BJ (cell line): ENCODE measurements around the gene COPRS. TPM values are rescaled to one million over a fixed set of nuclear protein-coding genes. Genes with fewer than 3 reads are reported as not detected.

ENCODE experiments used
- CTCF ChIA-PET: fragments of 350-600 bp; formaldehyde crosslinking; extraction: SDS; loops from one replicate; lab custom pipeline; 2021; ENCODE audit warnings: antibody characterized with exemption, inconsistent platforms; lab: Yijun Ruan, JAX
- POLR2A ChIA-PET: fragments of 300-600 bp; sonication (Branson Sonifier 250); formaldehyde crosslinking; extraction: SDS; loops from one replicate; lab custom pipeline; 2021; ENCODE audit warnings: antibody characterized with exemption; lab: Charles Lee
- DNase-seq: peaks from one replicate; pipeline ENCODE4 v3.0.0-alpha.2; 2011; ENCODE audit warnings: low read depth
- H3K27me3 ChIP-seq: 2 replicates; pipeline ENCODE4 v1.6.0; 2011; ENCODE audit warnings: low read length; ENCODE audit not compliant: control insufficient read depth, insufficient read depth
- H3K36me3 ChIP-seq: 2 replicates; pipeline ENCODE4 v1.5.1; 2011; ENCODE audit warnings: low read length; ENCODE audit not compliant: control insufficient read depth, insufficient read depth
- H3K4me3 ChIP-seq: 2 replicates; pipeline ENCODE4 v1.5.1; 2011; ENCODE audit warnings: low read depth, mild to moderate bottlenecking, control low read depth, low read length
- polyA minus RNA-seq: library from RNA; depleted of rRNA, polyadenylated mRNA; stranded (reverse); fragments of >200 nt; gene quantifications from 2 replicates; pipeline ENCODE4 v1.2.3, GENCODE V29; 2011; rRNA and poly(A)+ RNA removed
- polyA plus RNA-seq: library from polyadenylated mRNA; depleted of rRNA; stranded (reverse); fragments of >200 nt; gene quantifications from 2 replicates; pipeline ENCODE4 v1.2.3, GENCODE V29; 2011; rRNA removed
- TF ChIP-seq, protein P1 (sequence below): IDR thresholded peaks from 2 replicates; pipeline ENCODE4 v1.5.1; 2011; ENCODE audit warnings: low read depth, mild to moderate bottlenecking, control low read depth, inconsistent platforms, low read length, moderate library complexity; ENCODE audit not compliant: insufficient read depth

The COPRS gene, protein sequence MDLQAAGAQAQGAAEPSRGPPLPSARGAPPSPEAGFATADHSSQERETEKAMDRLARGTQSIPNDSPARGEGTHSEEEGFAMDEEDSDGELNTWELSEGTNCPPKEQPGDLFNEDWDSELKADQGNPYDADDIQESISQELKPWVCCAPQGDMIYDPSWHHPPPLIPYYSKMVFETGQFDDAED
- 44.5 and 51.5 TPM in 2 replicates for polyA plus RNA-seq
- polyA minus RNA-seq = 15.8 and 23.8 TPM in 2 replicates

DNA sequence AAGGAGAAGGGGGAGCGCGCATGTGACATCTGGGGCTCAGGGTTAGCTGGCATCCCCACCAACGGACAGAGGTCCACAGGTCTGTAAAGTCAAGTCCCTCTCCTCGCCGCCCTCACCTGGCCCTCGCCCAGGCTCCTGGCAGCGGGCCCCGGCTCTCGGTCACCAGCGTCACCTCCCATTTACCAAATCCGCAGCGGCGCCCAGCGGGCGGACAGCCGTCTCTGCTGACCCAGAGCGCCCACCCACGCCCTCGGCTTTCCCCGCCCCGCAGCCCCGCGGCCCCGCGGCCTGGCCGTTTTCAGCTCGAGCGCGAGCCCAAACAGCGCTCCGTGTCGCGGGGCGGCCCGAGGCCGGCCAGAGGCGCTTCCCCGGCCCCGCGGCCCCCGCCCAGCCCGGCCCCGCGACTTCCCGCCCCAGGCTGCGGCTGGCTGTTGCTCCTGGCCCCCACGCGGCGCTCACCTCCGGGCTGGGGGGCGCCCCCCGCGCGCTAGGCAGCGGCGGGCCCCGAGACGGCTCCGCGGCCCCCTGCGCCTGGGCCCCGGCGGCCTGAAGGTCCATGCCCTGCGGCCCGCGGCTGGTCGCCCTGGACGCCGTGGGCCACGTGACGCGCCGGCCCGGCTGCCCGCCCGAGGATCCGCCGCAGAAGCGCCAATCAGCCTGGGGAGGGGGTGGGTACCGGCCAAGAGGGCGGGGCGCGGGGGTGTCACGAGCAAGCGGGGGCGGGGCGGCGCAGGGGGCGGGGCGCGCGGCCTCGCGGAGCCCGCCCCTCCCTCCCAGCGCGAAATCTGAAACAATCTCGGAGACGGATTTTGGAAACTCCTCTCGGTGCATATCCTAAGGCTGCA lies at the start of gene COPRS:
Gene COPRS, minus strand, starts transcription at position 603 of the 845 bp plus-strand sequence. Its CDS starts 45 bp downstream, at position 558.
- no peak for DNase-seq
- ChIA-PET POLR2A (no interaction called here), CTCF (interaction anchor here (0.6 to 0.9 kb wide), 3 partner anchors 33 to 53 kb away, joined by 3 read pairs; partner anchors contain the start of gene UTP6)
- Histone ChIP-seq H3K4me3 (peak within 1 kb of the TSS; percentile 51), H3K27me3 (no peaks in the 10 kb centered on the region), H3K36me3 (peaks cover 2% of the 10 kb centered on the region; the same call in 1 of the 2 replicates)
- TF ChIP-seq, protein P1, sequence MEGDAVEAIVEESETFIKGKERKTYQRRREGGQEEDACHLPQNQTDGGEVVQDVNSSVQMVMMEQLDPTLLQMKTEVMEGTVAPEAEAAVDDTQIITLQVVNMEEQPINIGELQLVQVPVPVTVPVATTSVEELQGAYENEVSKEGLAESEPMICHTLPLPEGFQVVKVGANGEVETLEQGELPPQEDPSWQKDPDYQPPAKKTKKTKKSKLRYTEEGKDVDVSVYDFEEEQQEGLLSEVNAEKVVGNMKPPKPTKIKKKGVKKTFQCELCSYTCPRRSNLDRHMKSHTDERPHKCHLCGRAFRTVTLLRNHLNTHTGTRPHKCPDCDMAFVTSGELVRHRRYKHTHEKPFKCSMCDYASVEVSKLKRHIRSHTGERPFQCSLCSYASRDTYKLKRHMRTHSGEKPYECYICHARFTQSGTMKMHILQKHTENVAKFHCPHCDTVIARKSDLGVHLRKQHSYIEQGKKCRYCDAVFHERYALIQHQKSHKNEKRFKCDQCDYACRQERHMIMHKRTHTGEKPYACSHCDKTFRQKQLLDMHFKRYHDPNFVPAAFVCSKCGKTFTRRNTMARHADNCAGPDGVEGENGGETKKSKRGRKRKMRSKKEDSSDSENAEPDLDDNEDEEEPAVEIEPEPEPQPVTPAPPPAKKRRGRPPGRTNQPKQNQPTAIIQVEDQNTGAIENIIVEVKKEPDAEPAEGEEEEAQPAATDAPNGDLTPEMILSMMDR = peak; percentile 32; the same call in 1 of the 2 replicates

DNA sequence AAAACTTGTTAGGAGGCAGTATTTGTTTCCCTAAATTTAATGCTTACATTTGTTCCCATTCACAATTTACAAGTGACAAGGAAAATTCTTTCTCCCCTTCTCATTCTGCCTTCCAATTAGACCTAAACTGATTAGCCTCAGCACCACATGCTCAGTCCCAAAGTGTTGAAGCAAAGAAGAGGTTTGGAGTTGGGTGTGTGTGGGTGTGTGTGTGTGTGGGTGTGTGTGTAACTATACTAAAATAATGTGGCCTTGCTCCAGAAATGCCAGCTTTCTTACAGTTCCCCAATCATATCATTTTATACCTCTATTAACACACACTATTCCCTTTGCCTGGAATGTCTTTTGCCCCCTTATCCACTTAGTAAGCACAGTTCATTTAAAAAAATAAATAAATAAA lies 49.3 kb upstream of the COPRS start:
- POLR2A ChIA-PET = no interaction called here
- CTCF ChIA-PET = interaction anchor here (0.7 kb wide), 1 partner anchor 381 kb away, joined by 4 read pairs; no protein-coding TSS in a partner anchor
- no peak overlapping the region for H3K4me3 ChIP-seq
- DNase-seq = no peak
- H3K36me3 ChIP-seq = no peaks in the 10 kb centered on the region
- TF ChIP-seq, protein P1 = no peak
- H3K27me3 ChIP-seq = no peaks in the 10 kb centered on the region; the same call in 1 of the 2 replicates

DNA sequence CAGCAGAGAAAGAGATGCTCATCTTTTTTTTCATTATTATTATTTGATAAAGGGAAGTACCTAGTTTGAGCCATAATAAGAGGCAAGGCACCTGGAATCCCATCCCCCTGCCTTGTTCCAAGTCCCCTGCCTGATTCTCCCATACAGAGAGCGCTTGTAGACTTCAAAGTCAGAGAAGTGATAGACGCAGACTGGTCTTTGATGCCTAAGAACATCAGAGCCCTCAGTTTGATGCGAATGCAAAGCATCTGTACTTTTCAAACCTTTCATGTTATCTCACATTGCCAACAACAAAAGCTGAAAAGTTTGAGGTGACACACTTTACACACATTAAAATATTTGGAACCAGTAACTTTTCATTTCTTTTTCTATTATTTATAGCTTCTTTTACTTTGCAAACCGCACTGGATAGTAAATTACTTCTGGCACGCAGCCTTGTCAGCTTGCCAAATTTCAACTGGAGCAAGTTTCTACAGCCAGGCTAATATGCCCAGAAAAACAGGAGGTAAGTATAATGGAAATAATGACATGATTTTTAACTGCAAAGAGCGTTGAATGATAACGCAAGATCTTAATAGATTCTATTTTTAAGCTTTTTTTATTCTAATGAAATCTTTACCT lies 48.4 kb upstream of the COPRS start:
- Histone ChIP-seq H3K4me3 (no peak overlapping the region), H3K27me3 (no peaks in the 10 kb centered on the region; the same call in 1 of the 2 replicates), H3K36me3 (no peaks in the 10 kb centered on the region)
- no peak for DNase-seq
- CTCF ChIA-PET = interaction anchor here (0.7 to 1.2 kb wide), 3 partner anchors 11 to 470 kb away, joined by 3 to 4 read pairs (median 4); no protein-coding TSS in a partner anchor
- POLR2A ChIA-PET = no interaction called here
- TF ChIP-seq, protein P1 = no peak

DNA sequence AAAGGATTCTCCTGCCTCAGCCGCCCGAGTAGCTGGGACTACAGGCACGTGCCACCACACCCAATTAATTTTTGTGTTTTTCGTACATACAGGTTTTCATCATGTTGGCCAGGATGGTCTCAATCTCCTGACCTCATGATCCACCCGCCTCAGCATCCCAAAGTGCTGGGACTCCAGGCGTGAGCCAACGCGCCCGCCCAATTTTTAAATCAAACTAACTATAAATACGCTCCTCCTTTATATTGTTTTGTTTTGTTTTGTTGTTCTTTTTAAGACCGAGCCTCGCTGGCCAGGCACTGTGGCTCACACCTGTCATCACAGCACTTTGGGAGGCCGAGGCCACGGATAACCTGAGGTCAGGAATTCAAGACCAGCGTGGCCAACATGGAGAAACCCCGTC lies 44.4 kb upstream of the COPRS start:
- ChIA-PET CTCF (interaction anchor here (1.5 to 3.9 kb wide), 3 partner anchors 9 to 466 kb away, joined by 4 to 19 read pairs (median 11); no protein-coding TSS in a partner anchor), POLR2A (no interaction called here)
- H3K36me3 ChIP-seq = 0 out of 2 replicates have a peak, but pooled peaks cover 3% of the 10 kb centered on the region
- TF ChIP-seq, protein P1 = no peak
- H3K4me3 ChIP-seq = no peak overlapping the region
- no peak for DNase-seq
- no peaks in the 10 kb centered on the region; the same call in 1 of the 2 replicates for H3K27me3 ChIP-seq
